Measurements from ENCODE around the gene UBE2U.

- no peak for TF ChIP-seq JUND (IDR thresholded peaks at IDR 0.05)
- TF ChIP-seq YY1 (IDR thresholded peaks at IDR 0.05; ENCODE audit: extremely low read depth, insufficient replicate concordance, low read depth, low read length) = no peak
- no peak for TF ChIP-seq TCF7L2 (IDR thresholded peaks at IDR 0.05; ENCODE audit: borderline replicate concordance, extremely low read depth, insufficient read depth, insufficient read length)
- no peak for TF ChIP-seq ATF3 (IDR thresholded peaks at IDR 0.05)
- no peak for TF ChIP-seq CTCF (IDR thresholded peaks at IDR 0.05 in 2 of 3, conservative IDR thresholded peaks at IDR 0.05 in 1 of 3; ENCODE audit: borderline replicate concordance in 1 of 3, insufficient read depth in 1 of 3, low read depth in 2 of 3, low read length in 2 of 3)
- no peak for TF ChIP-seq RAD21 (IDR thresholded peaks at IDR 0.05; ENCODE audit: low read depth)
- no peak for TF ChIP-seq EZH2 (IDR thresholded peaks at IDR 0.05)
- TF ChIP-seq EGR1 (IDR thresholded peaks at IDR 0.05; ENCODE audit: low read depth) = no peak
- no peak for TF ChIP-seq SRF (IDR thresholded peaks at IDR 0.05; ENCODE audit: low read depth)
Measured at GRCh38 chr1:64296459-64296858, 93.0 kb downstream of the UBE2U start.
